GM12891 (cell line): ENCODE data around the gene EEF1AKMT2.
"Not testable (repeated sequence)": the region's sequence is repeated elsewhere in the genome, so short reads cannot be mapped to it uniquely, and the experiment has no call there.

Experiments
- POLR2A ChIP-seq: IDR thresholded peaks from 2 replicates; pipeline ENCODE4 v1.6.1; 2011; ENCODE audit warnings: low read depth, low read length, control low read depth
- POLR2AphosphoS5 ChIP-seq: IDR thresholded peaks from 2 replicates; pipeline ENCODE4 v1.6.1; 2011; ENCODE audit warnings: low read depth, low read length, control low read depth
- TAF1 ChIP-seq: IDR thresholded peaks from 2 replicates; pipeline ENCODE4 v1.6.1; 2011; ENCODE audit warnings: low read depth, low read length, control low read depth

GRCh38 chr10:124746447-124746846 is 45.2 kb downstream of the EEF1AKMT2 start:
- not testable (repeated sequence) for TF ChIP-seq POLR2A, POLR2AphosphoS5, TAF1
